ELF-1 (cell line): ENCODE results near the gene WFIKKN1.

Experiments used
- DNase-seq: peaks from one replicate; pipeline ENCODE4 v3.0.0-alpha.2; 2016; ENCODE audit warnings: low read depth, low spot score

The WFIKKN1 gene

DNA sequence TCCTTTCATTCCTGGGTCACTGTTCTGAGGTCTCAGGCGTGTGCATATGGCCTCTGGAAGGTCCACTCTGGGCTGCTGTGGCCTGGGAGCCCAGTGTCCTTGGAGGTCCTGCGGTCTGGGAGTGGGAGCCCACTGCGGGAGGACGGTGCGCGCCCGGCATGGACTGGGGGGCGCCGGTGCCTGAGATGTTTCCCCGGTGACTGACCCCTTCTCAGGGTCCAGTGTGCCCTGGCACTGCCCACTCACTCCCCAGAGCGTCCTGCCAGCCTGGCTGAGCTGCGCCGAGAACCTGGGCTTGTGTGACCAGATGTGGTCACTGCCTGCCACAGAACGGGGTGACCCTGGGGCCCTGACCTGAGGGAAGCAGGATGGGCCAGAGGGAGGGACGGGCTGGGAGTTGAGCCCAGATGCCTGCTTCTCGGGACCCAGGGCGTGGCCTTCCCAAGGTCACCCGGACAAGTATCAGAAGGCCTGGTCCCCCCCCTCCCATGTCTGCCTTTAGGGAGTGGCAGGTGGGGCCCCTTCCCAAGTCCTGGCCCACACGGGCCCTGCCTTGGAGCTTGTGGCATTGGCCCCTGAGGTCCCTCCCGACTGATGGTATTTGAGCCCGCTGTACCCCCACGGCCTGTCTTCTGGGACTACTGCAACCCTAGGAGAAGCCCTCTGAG lies 43.6 kb downstream of the WFIKKN1 start:
- no peak for DNase-seq

DNA sequence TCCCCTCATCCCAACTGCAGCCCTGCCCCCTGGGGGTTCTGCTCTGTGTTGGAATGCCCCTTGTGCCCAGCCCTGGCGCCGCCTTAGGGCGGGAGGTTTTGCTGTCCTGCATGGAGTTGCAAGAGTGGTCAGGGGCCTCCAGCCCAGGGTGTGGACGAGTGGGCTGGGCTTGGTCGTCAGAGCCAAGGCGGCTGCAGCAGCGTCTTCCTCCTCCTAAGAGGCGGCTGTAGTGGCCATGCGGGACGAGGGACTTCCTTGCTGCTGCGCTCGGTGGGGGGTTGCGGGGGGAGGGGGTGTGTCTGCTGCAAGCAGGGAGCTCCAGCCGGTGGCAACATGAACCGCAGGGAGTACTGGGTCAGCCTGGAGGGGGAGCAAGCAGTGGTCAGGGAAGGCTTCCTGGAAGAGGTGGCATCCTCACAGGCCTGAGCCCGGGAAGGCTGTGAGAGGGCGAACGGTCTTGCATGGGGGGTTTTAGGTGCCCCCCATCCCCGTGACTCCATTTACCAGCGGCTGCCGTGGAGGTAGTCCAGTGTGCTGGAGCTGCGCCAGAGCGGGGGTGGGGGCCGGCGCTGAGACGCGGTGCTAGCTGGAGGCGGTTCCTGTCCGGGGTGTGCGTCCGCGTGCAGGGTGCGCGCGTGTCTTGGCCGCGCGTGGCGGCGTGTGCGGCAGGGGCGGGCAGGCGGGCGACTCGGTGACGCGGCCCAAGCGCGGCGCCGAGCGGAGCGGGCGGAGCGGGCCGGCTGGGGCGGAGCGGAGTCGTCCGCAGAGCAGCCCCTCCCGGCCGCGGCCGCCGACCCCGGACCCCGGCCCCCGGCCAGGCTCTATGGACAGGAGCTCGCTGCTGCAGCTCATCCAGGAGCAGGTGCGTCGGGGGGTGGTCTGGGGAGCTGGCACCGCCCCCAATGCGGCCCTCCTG lies 44.4 kb downstream of the WFIKKN1 start, which contains the start of gene RHBDL1:
Gene RHBDL1, plus strand, starts transcription at position 704 of the 916 bp plus-strand sequence. Its CDS starts 120 bp downstream, at position 824.
- DNase-seq = peak; percentile 66

DNA sequence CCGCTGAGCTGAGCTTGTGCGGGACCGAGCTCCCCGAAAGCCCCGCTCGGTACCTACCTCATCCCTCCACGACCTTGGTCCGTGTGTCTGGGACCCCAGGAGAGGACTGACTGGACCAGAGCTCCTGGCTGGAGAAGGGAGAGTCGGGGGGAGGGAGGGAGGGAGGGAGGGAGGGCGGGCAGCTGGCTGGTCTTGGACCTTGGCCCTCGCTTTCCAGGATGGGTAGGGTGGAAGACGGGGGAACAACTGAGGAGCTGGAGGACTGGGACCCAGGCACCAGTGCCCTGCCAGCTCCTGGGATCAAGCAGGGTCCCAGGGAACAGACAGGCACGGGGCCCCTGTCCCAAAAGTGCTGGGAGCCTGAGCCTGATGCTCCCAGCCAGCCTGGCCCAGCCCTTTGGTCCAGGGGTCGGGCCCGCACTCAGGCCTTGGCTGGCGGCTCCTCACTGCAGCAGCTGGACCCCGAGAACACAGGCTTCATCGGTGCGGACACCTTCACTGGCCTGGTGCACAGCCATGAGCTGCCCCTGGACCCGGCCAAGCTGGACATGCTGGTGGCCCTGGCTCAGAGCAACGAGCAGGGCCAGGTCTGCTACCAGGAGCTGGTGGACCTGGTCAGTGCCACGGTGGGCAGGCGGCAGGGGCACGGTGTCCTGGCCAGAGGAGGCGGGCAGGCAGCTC lies 45.2 kb downstream of the WFIKKN1 start:
- no peak for DNase-seq

DNA sequence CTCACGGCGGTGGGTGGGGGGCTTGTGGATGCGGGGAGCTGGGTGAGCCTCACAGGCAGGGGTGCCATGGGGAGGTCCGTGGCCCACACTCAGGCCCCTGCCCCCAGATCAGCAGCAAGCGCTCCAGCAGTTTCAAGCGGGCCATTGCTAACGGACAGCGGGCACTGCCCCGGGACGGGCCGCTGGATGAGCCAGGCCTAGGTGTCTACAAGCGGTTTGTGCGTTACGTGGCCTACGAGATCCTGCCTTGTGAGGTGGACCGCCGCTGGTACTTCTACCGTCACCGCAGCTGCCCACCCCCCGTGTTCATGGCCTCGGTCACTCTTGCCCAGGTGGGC lies 45.7 kb downstream of the WFIKKN1 start:
- no peak for DNase-seq

DNA sequence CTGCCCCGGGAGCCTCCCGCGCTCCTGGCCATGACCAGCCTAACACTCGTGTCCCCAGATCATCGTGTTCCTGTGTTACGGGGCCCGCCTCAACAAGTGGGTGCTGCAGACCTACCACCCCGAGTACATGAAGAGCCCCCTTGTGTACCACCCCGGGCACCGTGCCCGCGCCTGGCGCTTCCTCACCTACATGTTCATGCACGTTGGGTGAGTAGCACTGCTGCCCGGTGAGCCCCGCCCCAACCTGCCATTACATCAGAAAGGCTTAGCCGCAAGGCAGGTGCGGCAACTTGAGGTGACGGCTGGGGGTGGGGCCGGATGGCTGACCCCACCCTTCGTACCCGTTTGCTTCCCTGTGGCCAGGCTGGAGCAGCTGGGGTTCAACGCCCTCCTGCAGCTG lies 46.1 kb downstream of the WFIKKN1 start:
- no peak for DNase-seq

DNA sequence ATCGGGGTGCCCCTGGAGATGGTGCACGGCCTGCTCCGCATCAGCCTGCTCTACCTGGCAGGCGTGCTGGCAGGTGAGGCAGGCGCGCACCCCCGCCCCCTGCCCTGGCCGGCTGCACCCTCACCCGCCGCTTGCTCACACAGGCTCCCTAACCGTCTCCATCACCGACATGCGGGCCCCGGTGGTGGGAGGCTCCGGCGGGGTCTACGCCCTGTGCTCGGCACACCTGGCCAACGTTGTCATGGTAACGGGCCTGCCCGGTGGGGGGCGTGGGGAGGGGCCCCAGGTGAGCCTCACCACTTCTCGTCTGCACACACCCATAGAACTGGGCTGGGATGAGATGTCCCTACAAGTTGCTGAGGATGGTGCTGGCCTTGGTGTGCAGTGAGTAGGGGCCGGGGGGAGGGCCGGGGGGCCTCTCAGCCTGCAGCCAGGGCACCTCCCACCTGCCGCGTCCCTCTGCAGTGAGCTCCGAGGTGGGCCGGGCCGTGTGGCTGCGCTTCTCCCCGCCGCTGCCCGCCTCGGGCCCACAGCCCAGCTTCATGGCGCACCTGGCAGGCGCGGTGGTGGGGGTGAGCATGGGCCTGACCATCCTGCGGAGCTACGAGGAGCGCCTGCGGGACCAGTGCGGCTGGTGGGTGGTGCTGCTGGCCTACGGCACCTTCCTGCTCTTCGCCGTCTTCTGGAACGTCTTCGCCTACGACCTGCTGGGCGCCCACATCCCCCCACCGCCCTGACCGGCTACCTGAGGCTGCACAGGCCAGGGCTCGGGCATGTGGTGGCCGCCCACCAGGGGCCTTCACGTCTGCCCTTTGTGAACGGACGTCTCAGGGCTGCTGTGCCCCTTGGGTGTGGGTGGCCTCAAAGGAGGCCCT lies 46.8 kb downstream of the WFIKKN1 start:
- no peak for DNase-seq

DNA sequence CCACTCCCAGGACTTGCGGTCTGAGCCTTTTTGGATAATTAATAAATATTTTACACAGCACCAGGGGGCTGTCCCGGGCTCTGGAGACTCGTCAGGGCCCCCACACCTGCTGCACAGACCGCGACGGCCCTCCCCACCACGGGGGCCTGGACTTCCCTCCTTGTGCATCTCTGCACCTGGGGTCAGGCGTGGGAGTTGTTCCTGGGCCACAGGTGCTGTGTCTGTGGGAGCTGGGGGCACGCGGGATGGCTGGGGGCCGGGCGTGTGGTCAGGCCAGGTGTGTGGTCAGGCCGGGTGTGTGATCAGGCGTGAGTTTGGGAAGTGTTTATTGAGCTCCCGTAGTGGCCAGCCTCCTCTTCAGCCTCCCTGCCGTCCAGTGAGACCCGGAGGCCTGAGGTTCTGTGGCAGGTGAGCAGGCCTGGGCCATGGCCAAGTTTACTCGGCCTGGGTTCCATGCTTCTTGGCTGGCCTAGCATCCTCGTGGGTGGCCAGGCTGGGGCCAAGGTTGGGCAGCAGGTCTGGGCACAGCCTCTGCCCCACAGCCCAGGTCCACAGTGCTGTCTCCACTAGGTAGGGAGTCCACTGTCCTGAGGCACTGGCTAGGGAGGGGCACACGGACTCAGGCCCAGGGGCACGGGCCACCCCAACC lies 47.5 kb downstream of the WFIKKN1 start:
- DNase-seq = no peak

DNA sequence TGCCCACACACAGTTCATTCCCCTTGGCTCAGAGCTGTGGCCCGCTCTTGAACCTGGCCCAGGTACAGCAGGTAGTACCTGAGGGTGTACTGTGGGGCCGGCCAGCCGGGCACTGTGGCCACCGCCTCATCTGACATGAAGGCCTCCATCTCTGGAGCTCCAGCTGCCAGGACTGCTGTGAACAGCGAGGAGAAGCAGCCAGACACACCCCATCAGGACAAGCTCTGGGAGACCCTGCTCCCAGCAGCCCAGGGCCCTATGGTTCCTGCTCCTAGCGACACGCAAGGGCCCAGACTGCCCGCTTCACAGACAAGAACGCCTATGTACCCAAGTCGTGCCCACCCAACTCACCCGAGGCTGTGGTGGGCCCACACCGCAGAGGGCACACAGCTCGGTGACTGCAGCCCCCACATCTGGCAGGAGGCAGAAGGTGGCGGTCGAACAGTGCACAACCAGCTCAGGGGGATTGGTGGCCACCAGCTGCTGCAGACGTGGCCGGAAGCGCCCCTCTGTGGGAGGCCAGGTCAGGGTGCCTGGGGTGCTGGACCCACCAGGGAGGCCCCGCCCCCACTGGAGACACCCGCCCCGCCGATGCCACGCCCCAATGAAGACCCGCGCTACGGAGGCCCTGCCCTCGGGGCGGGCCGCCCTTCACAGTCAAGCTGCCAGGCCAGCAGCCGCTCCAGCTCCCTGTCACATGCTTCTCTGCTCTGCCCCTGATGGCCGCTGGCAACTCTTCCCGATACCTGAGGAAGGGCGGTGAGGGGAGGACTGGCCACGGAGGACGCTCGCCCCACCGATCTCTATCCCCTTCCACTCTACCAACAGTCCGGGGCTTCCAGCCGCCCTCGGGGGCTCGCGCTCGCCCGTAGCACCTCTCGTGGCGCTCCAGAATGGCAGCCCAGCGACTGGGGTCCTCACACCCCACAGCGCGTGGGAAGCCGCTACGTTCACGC lies 48.4 kb downstream of the WFIKKN1 start:
- peak; percentile 82 for DNase-seq

DNA sequence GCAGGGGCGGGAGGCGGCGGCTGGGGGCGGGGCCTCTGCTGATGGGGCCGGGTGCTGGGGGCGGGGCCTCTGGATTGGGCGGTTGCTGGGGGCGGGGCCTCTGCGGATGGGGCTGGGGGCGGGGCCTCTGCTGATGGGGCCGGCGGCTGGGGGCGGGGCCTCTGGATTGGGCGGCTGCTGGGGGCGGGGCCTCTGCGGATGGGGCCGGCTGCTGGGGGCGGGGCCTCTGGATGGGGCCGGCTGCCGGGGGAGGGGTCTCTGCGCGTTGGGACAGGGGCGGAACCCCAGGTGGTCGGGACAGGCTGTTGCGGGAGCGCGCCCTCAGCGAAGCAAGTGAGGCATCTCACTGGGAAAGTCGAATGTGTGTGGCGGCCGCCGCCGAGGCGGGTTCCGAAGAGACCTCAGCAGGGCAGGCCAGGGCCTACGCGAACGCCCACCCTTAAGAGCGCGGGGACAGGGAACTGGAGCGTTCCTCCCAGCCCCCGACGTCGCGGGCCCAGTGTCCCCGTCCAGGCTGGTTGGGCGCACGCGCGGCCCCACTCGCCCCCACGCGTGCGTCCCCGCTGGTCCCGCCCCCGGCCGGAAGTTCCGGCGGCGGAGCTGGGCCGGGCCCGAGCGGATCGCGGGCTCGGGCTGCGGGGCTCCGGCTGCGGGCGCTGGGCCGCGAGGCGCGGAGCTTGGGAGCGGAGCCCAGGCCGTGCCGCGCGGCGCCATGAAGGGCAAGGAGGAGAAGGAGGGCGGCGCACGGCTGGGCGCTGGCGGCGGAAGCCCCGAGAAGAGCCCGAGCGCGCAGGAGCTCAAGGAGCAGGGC lies 49.2 kb downstream of the WFIKKN1 start, which contains the start of gene STUB1:
Gene STUB1, plus strand, starts transcription at position 597 of the 811 bp plus-strand sequence. Its CDS starts 116 bp downstream, at position 713.
- peak; percentile 89 for DNase-seq

DNA sequence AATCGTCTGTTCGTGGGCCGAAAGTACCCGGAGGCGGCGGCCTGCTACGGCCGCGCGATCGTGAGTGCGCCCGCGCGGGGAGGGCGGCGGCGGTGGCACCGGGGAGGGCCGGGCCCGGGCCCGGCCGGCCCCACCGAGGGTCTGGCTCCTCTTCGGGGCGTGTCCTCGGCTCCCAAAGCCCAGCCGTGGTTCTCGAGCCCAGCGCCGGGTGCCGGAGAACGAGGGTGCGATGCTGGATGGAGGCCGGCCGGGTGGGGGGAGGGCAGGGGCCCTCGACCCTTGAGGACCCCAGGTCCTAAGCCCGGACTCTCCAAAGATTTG lies 49.8 kb downstream of the WFIKKN1 start:
- DNase-seq = no peak

DNA sequence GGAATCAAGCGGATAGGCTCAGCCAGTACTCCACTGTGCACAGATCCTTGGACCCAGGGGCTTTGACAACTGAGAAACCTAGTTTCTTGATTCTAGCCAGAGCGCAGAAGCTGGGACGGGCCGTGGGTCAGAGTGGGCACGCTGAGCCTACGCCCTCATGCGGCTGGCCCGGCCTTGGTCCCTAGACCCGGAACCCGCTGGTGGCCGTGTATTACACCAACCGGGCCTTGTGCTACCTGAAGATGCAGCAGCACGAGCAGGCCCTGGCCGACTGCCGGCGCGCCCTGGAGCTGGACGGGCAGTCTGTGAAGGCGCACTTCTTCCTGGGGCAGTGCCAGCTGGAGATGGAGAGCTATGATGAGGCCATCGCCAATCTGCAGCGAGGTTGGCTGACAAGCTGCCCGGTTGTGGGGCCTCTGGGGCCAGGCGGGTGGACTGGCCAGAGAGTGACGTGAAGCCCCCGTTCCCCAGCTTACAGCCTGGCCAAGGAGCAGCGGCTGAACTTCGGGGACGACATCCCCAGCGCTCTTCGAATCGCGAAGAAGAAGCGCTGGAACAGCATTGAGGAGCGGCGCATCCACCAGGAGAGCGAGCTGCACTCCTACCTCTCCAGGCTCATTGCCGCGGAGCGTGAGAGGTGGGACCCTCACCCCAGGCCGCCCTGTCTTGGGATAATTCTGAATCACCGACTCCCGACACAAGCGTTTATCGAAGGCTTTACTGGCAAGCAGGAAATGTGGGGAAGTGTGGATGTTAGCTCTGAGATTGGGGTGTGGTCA lies 50.4 kb downstream of the WFIKKN1 start:
- DNase-seq = no peak

DNA sequence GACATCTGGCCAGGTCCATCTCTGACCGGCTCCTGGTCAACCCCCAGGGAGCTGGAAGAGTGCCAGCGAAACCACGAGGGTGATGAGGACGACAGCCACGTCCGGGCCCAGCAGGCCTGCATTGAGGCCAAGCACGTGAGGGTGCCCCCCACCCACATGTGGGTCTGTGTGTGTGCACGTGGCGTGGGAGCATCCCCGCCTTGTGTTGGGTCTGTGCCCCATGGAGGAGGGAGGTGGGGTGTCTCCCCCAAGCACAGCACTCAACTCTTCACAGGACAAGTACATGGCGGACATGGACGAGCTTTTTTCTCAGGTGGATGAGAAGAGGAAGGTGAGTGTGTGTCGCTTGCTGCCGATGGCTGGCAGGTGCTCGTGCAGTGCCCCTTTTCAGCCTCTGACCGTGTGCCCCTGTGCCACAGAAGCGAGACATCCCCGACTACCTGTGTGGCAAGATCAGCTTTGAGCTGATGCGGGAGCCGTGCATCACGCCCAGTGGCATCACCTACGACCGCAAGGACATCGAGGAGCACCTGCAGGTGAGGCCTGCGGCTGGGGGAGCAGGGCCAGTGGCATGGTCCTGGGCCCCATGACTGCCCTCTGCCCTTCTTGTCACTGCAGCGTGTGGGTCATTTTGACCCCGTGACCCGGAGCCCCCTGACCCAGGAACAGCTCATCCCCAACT lies 51.1 kb downstream of the WFIKKN1 start:
- DNase-seq = no peak

DNA sequence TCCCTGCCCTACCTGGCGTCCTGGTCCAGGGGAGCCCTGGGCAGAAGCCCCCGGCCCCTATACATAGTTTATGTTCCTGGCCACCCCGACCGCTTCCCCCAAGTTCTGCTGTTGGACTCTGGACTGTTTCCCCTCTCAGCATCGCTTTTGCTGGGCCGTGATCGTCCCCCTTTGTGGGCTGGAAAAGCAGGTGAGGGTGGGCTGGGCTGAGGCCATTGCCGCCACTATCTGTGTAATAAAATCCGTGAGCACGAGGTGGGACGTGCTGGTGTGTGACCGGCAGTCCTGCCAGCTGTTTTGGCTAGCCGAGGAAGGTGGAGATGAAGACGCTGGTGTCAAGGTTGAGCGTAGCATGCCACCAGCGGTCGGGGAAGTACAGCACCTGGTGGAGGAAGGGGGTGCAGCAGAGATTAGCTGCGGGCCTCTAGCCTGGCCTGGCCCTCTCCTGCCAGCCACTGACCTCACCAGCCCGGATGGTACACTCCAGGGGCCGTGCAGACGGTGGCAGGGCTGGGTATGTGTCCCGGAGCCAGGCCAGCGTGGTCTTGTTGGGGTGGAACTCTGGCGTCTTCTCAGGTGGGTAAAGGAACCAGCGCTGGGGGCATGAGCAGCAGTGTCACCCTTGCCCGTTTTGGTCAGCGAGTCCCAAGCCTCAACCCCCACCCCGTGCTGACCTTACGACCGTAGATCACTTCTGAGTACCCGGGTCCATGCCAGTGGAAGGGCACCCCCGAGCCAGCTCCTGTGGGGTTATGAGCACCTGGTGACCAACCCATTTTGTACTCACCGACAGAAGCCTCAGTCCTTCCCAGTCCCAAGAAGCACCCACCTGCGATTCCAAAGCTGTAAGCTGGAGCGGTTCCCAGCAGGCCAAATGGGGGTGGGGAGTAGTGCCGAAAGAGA lies 52.0 kb downstream of the WFIKKN1 start:
- no peak for DNase-seq

DNA sequence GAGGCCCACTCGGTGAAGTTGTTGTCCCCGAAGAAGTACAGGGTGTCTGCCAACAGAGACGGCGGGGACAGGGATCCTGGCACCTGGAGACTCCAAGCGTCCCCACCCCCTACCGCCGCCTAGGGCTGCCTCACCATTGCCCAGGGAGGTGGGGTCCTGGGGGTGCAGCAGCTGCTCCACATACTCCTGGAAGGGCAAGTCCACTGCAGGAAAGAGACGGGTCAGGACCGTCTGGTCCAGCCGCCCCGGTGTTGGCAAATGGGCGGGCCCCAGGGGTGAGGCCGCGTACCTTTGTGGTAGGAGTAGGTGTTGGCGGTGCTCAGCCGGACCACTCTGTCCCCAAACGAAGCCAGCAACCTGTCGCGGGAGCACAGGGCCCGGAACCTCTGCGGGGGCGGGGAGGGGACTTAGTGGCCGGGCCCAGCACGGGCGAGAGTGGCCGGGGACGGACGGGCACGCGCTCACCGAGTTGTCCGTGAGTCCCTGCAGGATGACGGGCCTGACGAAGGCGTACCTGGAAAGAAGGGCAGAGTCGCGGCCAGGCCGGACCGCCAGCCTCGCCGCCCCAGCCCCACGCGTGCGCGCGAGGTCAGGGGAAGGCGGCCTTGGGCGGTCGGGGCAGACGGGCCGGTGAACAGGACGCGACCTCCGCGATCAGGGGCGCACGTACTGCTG lies 52.7 kb downstream of the WFIKKN1 start:
- no peak for DNase-seq
